ENCODE data around the gene DOCK2. TPM values are rescaled to one million over a fixed set of nuclear protein-coding genes. Genes with fewer than 3 reads are reported as not detected.

Gene DOCK2
- polyA plus RNA-seq, 1 experiment, result 2.0 TPM

- CTCF ChIA-PET, result no interaction called here
- Histone ChIP-seq H3K4me3 (ENCODE audit: low read depth, low read length) (no peak overlapping the region), H3K36me3 (ENCODE audit: control insufficient read depth, insufficient read depth, low read length) (no peaks in the 10 kb centered on the region), H3K27me3 (ENCODE audit: control insufficient read depth, insufficient read depth, low read length) (no peaks in the 10 kb centered on the region)
- DNase-seq (ENCODE audit: low read depth), result no peak
- POLR2A ChIA-PET, result no interaction called here
- TF ChIP-seq CTCF (IDR thresholded peaks at IDR 0.05; ENCODE audit: insufficient read depth, low read depth, low read length), result no peak
These were observed 319.7 kb downstream of the DOCK2 start for GRCh38 chr5:169956756-169957155.

- H3K4me3 ChIP-seq (ENCODE audit: low read depth, low read length), result no peak overlapping the region
- POLR2A ChIA-PET, result no interaction called here
- DNase-seq (ENCODE audit: low read depth), result no peak
- no peaks in the 10 kb centered on the region for H3K36me3 ChIP-seq (ENCODE audit: control insufficient read depth, insufficient read depth, low read length)
- CTCF ChIA-PET, result interaction anchor here (1.1 to 1.4 kb wide), 2 partner anchors 10 to 22 kb away, joined by 3 to 5 read pairs; partner anchors contain the start of gene INSYN2B
- H3K27me3 ChIP-seq (ENCODE audit: control insufficient read depth, insufficient read depth, low read length), result no peaks in the 10 kb centered on the region
- TF ChIP-seq CTCF (IDR thresholded peaks at IDR 0.05; ENCODE audit: insufficient read depth, low read depth, low read length), result no peak
These were observed 321.2 kb downstream of the DOCK2 start for GRCh38 chr5:169958278-169958677.

GRCh38 chr5:169960659-169961058 lies 323.6 kb downstream of the DOCK2 start:
- ChIA-PET CTCF (no interaction called here), POLR2A (no interaction called here)
- H3K4me3 ChIP-seq (ENCODE audit: low read depth, low read length), result no peak overlapping the region
- no peaks in the 10 kb centered on the region for H3K36me3 ChIP-seq (ENCODE audit: control insufficient read depth, insufficient read depth, low read length)
- H3K27me3 ChIP-seq (ENCODE audit: control insufficient read depth, insufficient read depth, low read length), result no peaks in the 10 kb centered on the region
- TF ChIP-seq CTCF (IDR thresholded peaks at IDR 0.05; ENCODE audit: insufficient read depth, low read depth, low read length), result no peak
- DNase-seq (ENCODE audit: low read depth), result no peak

- CTCF ChIA-PET, result interaction anchor here (1.2 to 2.4 kb wide), 2 partner anchors 9 to 16 kb away, joined by 7 to 11 read pairs; partner anchors contain the start of gene INSYN2B
- H3K36me3 ChIP-seq (ENCODE audit: control insufficient read depth, insufficient read depth, low read length), result no peaks in the 10 kb centered on the region
- POLR2A ChIA-PET, result no interaction called here
- DNase-seq (ENCODE audit: low read depth), result no peak
- H3K27me3 ChIP-seq (ENCODE audit: control insufficient read depth, insufficient read depth, low read length), result no peaks in the 10 kb centered on the region
- H3K4me3 ChIP-seq (ENCODE audit: low read depth, low read length), result no peak overlapping the region
- no peak for TF ChIP-seq CTCF (IDR thresholded peaks at IDR 0.05; ENCODE audit: insufficient read depth, low read depth, low read length)
These were observed 327.2 kb downstream of the DOCK2 start for GRCh38 chr5:169964246-169964645.

- Histone ChIP-seq H3K27me3 (ENCODE audit: control insufficient read depth, insufficient read depth, low read length) (no peaks in the 10 kb centered on the region), H3K4me3 (ENCODE audit: low read depth, low read length) (no peak overlapping the region), H3K36me3 (ENCODE audit: control insufficient read depth, insufficient read depth, low read length) (no peaks in the 10 kb centered on the region)
- TF ChIP-seq CTCF (IDR thresholded peaks at IDR 0.05; ENCODE audit: insufficient read depth, low read depth, low read length), result no peak
- ChIA-PET CTCF (interaction anchor here (1.2 to 4.3 kb wide), 4 partner anchors 10 to 268 kb away, joined by 3 to 33 read pairs (median 6); partner anchors contain the start of gene INSYN2B), POLR2A (interaction anchor here (0.7 kb wide), 1 partner anchor 184 kb away, joined by 5 read pairs; no protein-coding TSS in a partner anchor)
- DNase-seq (ENCODE audit: low read depth), result no peak
These were observed 333.3 kb downstream of the DOCK2 start for GRCh38 chr5:169970339-169970738.
